ENCODE data around the gene KRT79.

DNA sequence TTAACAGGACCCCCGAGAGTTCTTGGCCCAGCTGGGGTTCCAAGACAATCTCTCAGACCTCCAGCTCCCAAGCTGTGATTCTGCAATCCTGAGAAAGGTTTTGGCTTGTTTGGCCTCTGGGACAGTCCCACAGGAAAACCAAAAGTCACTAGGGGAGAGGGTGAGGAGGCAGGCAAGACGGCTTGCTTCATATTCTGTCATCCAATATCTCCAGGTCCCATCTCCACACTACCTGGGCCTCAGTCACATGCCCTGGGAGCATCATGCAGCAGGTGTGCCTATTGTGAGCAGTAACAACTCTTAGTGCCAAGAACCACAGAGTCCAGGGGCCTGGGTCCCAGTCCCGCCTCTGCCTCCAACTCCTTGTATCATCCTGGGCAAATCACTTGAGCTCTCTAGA, 1.7 kb downstream of the KRT79 start:
- no peak for TF ChIP-seq POLR2A (IDR thresholded peaks at IDR 0.05)
- TF ChIP-seq, protein P1, sequence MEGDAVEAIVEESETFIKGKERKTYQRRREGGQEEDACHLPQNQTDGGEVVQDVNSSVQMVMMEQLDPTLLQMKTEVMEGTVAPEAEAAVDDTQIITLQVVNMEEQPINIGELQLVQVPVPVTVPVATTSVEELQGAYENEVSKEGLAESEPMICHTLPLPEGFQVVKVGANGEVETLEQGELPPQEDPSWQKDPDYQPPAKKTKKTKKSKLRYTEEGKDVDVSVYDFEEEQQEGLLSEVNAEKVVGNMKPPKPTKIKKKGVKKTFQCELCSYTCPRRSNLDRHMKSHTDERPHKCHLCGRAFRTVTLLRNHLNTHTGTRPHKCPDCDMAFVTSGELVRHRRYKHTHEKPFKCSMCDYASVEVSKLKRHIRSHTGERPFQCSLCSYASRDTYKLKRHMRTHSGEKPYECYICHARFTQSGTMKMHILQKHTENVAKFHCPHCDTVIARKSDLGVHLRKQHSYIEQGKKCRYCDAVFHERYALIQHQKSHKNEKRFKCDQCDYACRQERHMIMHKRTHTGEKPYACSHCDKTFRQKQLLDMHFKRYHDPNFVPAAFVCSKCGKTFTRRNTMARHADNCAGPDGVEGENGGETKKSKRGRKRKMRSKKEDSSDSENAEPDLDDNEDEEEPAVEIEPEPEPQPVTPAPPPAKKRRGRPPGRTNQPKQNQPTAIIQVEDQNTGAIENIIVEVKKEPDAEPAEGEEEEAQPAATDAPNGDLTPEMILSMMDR (IDR thresholded peaks at IDR 0.05), result no peak
